Keratinocyte (primary cell): ENCODE results near the gene EIF1AD.

Experiments used
- CTCF ChIP-seq, 3 experiments: IDR thresholded peaks in 1 of 3; conservative IDR thresholded peaks in 1 of 3; optimal IDR thresholded peaks in 1 of 3; 2 replicates in 2 of 3; 3 replicates in 1 of 3; pipeline versions ENCODE3 to v1.5.1; 2011; ENCODE audit warnings: low read length in 3 of 3, mild to moderate bottlenecking in 3 of 3, moderate library complexity in 2 of 3, control low read depth in 1 of 3, inconsistent platforms in 1 of 3; ENCODE audit not compliant: insufficient read depth in 2 of 3; ENCODE audit errors: extremely low read depth in 1 of 3
- EZH2 ChIP-seq: IDR thresholded peaks from one replicate; pipeline ENCODE4 v1.6.1; 2012; ENCODE audit warnings: inconsistent platforms, mild to moderate bottlenecking, low read length, moderate library complexity

- TF ChIP-seq CTCF (optimal IDR thresholded peaks at IDR 0.05 in 1 of 3, IDR thresholded peaks at IDR 0.05 in 1 of 3, conservative IDR thresholded peaks at IDR 0.05 in 1 of 3; ENCODE audit: extremely low read depth in 1 of 3, insufficient read depth in 2 of 3, low read length in 3 of 3), result no peak
- TF ChIP-seq EZH2, result no peak
Observed at GRCh38 chr11:65952052-65952521, 49.9 kb downstream of the EIF1AD start.
